HG03457 (cell line): Measurements from ENCODE around the gene SPOPL.
"Not testable (repeated sequence)": the region's sequence is repeated elsewhere in the genome, so short reads cannot be mapped to it uniquely, and the experiment has no call there.

Source experiments
- ATAC-seq: cut with Tn5 transposase; IDR thresholded peaks from one replicate; pipeline ENCODE4 v1.9.1; 2021; ENCODE audit warnings: moderate number of reproducible peaks; ENCODE audit not compliant: unreplicated experiment

Gene SPOPL

DNA sequence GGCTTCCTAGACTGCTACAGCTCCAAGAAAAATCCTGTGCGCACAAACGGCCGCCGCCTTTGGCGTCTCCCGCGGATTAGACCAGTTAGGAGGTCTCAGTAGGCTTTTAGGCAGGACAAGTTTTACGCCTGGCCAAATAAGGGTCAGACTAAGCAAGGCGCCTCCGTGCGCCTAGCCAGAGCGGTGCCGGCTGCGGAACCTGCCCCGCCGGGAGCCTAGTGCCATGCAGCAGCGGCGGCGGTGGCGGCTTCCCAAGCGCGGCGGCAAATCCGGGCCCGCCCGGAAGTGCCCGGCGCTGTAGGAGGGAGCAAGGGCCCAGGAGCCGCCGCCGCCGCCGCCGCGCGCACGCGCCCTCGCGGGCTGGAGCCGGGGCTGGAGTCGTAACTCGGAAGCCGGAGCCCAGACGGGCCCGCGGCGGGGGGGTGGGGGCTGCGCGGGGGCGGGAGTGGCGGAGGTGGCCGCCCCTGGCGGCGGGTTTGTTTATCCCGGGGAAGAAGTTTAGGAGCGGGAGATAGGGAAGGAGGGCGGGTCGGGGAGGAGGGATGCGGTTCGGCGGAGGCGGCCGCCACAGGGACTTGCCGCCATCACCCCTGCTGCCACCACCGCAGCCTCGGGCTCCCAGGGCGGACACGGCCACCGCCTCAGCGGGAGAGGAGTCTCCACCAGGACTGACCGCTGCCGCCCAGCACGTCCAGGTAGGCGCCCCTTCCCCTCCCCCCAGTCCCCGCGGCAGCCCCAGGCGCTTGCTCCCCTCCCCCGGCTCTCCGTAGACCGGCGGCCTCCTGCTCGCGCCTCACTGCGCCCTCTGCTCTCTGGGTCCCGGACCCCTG lies at the start of gene SPOPL:
TSS of gene SPOPL (plus strand) at position 346 of the 830 bp plus-strand sequence. CDS start 48,447 bp downstream, outside the sequence.
- peak; percentile 81 for ATAC-seq

DNA sequence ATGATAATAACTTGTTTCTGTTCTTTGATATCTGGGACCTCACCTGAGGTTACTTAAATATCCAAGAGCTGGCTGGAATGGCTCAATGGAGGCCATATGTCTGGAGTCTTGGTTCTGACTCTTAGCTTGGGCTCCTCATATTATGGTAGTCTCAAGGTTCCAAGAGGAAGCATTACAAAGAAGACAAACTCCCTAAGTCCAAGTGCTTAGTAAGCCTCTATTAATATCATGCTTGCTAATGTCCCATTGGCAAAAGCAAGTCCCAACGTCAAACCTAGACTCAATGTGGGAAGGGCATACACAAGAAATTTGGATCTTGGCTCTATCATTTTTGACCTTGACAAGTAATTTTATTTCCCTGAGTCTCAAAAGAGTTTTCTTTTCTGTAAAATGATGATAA lies 49.2 kb upstream of the SPOPL start:
- no peak for ATAC-seq

DNA sequence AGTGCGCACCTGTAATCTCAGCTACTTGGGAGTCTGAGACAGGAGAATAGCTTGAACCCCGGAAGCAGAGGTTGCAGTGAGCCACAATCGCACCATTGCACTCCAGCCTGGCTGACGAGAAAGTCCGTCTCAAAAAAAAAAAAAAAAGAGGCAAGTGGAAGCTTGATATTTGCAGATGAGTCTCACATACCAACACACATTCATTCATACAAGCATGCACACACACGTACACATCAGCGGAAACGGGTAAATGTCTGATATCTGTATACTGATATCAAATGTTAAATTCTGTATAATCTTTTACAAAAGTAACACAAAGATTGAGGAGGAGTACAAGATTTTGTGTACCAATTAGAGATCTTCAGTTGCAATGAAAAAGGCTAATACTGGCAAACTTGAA lies 47.8 kb upstream of the SPOPL start:
- no peak for ATAC-seq

DNA sequence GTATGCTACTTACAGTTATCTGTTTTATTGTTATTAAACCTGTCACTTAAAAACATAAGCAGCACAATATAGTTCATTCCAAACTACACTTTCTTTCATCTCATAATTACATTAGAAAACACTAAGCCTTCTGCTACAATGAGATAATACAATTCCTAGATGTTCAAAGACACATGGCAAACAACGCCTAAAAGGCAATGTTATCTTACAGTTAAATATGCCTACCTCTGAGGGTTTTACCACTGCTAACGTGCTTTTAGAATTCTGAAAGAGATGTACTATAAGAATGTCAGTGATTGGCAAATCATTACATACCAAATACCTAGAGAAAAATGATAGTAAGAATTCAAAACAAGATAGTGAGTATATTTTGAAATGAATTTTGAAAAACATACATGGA lies 46.8 kb upstream of the SPOPL start:
- ATAC-seq: no peak

DNA sequence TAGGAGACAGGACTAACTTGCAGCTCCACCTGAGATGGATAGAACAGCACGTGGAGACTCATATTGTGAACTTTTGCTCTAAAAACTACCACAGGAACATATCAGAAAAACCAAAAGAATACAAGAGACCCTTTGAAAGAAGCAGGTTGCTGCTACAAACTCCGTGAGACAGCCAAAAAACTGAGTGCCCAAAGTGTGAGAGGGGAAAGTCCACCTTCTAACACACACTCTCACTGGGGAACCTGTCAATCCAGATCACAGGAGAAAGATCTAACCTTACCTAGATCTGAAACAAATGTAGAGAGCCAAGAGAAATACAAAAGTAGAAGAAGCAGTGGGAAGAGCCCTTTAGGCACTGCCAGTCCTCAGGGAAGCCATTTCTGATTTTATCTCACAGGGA lies 46.3 kb upstream of the SPOPL start:
- ATAC-seq: no peak

DNA sequence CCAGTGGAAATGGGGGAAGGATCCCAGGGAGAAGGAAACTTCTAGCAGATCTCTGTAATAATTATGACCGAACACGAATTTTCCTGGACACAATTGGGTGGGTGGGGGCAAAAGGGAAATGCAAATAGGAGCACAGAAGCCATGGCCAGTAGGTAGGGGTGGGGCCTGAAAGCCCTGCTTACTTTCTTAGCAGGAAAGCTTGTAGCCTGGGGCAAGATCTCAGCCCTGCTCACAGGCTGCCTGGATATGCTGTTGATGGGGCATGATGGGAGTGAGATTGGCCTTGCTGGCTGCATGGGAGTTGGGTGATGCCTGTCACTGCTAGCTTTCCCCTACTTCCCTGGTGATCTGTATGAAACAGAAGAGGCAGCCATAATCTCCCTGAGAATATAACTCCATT lies 45.9 kb upstream of the SPOPL start:
- ATAC-seq: no peak

DNA sequence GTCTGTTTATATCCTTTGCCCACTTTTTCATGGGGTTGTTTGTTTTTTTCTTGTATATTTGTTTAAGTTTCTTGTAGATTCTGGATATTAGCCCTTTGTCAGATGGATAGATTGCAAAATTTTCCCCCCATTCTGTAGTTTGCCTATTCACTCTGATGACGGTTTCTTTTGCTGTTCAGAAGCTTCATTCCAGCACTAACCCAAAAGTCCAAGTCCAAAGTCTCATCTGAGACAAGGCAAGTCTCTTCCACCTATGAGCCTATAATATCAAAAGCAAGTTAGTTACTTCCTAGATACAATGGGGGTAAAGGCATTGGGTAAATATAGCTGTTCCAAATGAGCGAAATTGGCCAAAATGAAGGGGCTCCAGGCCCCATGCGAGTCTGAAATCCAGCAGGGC lies 38.9 kb upstream of the SPOPL start:
- not testable (repeated sequence) for ATAC-seq

DNA sequence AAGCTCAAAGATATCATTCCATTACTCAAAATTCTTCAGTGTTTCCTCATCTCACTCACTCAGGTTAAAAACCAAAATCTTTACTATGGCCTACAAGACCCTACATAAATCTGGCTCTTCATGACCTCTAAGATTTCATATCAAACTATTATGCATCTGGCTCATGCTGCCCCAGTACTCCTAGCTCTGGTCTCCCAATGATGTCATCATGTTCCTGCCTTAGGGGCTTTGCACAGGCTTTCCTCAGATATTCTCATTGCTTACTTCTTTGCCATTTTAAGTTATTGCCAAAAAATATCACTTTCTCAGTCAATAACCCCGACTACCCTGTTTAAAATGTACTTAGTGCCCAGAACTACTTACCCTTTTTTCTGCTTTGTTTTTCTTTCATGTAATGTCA lies 33.0 kb upstream of the SPOPL start:
- ATAC-seq: no peak

DNA sequence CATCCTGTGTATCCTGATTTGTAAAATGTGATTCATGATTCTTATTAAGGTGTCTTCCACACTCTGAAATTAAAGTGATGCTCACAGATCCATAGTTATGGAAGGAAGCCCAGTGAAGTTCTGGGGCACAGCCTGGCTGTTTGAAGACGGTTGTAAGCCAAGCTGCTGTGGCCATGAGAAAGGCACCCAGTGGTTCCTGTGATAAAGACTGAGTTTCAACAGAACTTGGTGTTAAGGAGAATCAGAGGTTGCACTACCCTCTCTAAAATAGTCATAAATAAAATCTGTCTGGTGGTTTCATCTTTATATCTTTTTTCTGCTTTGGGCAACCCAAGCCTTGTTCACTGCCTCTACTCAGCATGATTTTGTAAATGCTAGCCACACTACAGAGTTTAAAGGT lies 32.2 kb upstream of the SPOPL start:
- no peak for ATAC-seq

DNA sequence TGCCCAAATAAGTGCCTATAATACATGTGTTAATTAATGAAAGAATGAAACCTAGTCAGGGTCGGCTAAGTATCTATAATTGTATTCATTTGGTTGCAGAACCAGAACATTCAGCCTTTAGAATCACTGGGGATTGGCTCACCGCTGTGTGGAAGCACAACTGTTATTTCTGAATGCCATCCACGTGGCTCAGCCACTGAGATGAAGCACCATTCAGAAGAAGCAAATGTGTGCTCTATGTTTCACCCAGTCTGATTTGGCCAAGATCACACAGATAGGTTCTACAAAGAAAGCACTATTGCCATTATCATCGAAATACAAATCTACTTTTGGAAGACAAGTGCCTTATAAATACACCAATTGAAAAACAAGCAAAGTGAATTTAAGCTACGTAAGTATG lies 30.6 kb upstream of the SPOPL start:
- no peak for ATAC-seq

DNA sequence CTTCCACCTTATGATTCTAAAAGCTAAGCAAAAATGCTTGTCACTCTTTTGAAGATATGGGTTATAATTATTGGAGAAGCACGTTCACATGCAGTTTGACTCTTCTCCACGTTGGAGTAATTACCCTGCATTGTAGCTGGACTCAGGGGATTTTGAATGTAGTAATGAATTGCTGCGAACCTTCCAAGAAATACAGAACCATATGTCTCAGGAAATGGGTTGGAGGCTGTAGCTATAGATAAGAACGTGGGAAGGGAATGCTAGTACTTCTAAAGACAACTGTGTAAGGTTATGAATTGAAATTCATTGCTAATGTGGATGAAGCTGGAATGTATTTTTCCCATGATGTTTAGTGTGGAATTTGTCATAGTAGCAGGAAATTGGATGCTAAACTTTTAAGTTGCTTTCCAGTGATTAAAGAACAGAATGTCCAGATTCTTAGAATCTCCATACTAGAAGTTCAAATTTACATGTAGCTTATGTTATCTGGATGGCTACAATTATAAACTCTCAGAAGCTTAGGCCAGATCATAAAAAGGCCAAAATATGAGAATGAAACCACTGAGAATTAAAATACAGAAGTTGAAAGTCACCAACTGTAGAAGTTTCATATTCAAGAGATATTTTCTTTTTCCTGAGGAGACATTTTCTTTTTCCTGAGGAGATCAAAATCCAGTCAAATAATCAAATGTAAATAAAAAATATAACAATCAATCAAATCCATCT lies 27.3 kb upstream of the SPOPL start:
- ATAC-seq: no peak

DNA sequence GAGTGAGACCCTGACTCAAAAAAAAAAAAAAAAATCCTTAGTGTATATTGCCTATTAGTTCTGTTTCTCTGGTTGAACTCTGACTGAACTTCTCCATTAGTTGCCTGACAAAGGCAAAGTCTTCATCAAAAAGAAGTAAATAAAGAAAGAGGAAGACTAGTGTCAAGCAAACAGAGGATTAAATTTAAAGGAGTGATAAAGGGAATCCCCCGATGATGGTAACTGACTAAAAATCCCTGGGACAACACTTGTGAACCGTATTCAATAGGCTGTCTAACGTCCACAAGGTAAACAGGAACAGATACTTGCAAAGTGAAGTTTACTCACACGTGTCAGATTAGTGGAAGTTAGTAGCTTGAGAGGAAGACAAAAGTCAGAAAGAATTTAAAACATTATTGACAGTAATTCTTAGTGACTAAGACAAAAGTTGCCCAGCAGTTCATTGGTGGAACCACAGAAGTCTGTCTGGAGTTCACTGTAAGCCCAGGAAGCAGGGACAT lies 26.2 kb upstream of the SPOPL start:
- ATAC-seq: peak; percentile 86

DNA sequence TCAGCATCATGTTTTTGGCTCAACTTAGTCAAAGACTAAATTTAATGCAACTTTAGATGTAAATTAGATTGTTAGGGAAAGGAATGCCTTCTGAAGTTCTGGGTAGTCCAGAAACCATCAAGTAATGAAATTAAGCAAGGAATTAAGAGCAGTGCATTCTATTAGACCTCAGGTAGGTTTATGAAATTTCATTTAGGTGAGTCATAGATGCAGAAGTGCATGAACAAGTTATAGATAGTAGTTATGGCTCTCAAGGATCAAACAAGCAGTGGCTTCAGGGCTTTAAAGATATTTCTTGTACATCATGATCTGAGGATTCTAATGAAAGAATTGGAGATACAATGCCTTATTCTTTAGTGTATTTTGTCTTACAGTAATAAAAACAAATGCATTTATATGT lies 25.4 kb upstream of the SPOPL start:
- ATAC-seq: no peak

DNA sequence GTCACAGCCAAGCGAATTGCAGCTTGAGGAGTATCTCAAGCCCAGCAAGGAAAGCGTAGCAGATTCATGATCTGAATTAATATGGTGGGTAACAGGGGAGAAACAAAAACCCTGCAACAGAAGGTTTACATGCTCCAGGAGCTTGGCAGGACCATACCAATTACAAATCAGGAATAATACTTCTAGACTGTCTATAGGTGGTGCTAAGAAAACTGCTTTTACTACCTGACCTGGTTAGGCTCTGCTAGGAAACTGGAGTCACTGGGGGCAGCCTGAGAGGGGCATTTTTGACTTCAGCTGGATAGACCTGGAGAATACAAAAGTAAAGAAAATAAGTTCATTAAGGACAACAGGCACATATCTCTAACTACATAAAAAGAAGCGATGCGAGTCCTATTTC lies 24.6 kb upstream of the SPOPL start:
- no peak for ATAC-seq

DNA sequence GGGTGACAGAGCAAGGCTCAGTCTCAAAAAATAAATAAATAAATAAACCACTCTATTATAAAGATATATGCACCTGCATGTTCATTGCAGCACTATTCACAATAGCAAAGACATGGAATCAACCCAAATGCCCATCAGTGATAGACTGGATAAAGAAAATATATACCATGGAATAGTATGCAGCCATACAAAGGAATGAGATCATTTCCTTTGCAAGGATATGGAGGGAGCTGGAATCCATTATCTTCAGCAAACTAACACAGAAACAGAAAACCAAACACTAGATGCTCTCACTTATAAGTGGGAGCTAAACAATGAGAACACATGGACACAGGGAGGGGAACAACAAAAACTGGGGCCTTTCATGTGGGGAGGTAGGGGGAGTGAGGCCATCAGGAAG lies 18.8 kb upstream of the SPOPL start:
- not testable (repeated sequence) for ATAC-seq

DNA sequence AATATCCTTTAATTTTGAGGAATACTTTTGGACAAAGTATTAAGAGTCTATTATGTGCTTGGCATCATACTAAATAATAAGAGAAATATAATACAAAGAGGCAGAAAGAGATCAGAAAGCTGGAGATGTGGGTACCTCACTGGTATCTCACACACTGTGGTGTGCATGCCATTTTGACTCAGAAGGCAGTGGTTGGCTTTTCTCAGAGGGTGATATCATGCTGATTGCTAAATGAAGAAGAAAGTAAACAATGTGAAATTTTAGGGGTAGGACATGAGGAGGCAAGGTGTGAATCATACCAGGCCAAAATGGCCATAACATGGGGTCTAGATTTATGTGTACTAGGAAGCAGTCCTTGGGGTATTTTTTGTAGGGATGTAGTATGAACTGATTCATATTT lies 16.6 kb upstream of the SPOPL start:
- ATAC-seq: no peak

DNA sequence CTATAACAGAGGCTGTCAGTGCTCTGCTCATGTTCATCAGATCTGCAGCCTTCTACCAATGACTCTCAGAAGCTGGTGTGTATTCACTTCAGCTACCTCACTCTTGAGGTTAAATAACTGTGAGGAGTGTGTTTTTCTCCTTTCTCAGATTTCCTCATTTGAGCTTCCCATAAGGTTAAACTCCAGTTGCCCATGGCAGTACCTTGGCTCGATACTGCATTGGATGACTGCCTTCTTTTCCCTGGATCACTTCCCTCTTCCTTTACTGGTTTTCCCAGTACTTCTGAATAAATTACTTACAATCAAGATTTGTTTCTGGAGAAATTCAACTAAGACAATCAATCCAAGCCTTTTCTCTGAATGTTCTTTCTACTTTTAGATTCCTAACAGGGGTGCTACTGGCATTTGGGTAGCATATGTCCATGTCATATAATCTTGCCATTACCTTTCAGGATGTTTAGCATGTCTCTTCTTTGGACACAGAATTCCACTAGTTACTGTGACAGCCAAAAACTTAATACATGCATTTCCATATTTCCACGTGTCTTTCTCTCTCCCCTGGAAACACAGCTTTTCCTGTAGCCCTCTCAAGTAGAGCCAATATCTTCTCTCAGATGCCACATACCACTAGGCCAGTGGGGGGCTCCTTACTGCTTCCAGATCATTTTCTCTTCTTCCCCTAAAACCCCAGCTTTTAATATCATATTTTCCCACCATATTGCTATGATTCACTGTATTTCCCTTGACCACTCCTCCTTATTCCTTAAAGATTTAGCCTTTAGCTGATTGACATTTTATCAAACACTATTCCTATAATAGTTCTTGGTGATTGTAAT lies 15.0 kb upstream of the SPOPL start:
- ATAC-seq: no peak

DNA sequence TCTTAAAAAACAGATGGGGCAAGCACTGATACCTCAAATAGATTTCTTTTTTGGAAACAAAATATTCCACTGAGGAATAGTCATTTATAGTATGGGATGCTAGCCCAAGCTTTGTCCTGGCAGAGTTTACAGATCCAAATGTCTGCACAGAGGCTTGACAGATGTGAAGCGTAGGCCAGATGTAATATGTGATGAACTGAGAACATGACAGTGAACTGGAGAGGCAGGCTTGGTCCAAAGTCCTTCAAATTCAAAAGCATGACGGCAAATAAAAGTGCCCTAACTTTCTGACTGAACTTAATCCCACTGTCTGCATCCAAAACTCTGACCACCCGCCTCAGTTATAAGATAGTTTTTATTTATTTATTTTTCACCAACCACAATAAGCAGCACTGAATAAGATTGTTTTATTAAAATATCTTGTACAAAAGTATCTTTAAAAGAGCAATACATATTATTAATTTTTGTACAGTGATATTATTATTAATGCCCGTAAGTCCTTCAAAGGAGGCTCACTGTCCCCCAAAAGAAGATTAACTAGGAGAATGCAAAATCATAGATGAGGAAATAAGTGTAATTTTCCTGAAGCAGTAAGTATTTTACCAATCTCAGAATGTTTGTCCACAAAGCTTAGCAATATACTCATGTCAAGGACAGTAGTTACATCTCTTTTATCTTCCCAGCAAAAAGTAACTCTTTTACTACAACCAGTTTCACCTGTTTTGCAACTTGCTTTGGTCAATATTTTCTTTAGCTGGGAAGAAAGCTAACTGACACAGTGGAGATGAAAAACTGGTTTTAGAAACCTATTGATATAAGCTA lies 10.7 kb upstream of the SPOPL start:
- no peak for ATAC-seq

DNA sequence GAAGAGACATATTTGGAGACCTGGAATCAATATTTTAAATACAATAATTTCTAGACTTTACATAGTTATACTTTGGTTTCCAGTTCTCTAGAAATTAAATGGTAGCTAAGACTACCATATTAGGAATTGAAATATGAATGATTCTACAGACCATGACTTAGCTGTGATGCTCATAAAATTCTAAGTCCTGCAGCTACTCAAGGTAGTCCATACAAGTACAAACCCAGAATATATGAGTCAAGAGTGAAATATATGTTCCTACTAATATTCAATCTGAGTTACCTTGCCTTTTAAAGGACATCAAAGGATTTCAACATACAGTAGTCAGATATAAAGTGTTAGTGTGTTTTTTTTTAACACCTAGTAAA lies 10.1 kb upstream of the SPOPL start:
- no peak for ATAC-seq

DNA sequence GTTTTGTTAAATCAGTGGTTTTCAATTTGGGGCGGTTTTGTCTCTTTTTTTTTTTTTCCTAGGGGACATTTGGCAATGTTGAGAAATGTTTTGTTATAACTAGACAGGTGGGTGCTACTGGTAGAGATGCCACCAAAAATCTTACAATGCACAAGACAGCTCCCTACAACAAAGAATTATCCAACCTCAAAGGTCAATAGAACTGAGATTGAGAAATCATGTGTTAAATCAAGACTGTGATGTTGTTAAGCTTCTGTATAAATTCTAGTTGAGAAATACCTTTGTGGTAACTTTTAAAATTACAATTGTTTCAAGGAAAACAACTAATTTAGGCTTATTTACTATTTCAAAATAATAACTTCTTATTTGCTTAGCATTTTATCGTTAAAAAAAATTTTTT lies 9.4 kb upstream of the SPOPL start:
- ATAC-seq: no peak

DNA sequence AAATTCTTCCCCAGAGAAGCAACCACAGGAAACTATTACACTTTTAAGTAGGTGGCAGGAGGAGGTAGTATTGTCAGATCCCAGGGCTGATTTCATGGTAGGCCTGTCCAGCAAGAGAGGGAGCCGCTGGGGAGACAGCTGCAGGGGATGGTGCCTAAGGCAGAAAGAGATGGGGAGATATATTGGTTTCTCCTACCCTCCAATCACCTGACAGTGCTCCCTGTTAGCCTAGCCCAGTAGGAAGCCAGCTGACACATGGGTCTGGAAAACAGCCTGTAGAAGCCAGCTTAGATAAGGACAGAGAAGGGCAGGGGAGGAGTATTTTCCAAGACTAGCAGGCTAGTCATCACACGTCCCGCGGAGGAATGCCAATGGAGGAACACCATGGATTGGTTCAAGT lies 8.2 kb upstream of the SPOPL start:
- no peak for ATAC-seq
